ENCODE data around the gene SPATA2L. TPM values are rescaled to one million over a fixed set of nuclear protein-coding genes. Genes with fewer than 3 reads are reported as not detected.

The SPATA2L gene
- total and polyA plus RNA-seq, 2 of the 13 experiments (the other 11 are each of a cell fraction or from before 2014, with no cell fraction given): 9.1 to 20.7 TPM

DNA sequence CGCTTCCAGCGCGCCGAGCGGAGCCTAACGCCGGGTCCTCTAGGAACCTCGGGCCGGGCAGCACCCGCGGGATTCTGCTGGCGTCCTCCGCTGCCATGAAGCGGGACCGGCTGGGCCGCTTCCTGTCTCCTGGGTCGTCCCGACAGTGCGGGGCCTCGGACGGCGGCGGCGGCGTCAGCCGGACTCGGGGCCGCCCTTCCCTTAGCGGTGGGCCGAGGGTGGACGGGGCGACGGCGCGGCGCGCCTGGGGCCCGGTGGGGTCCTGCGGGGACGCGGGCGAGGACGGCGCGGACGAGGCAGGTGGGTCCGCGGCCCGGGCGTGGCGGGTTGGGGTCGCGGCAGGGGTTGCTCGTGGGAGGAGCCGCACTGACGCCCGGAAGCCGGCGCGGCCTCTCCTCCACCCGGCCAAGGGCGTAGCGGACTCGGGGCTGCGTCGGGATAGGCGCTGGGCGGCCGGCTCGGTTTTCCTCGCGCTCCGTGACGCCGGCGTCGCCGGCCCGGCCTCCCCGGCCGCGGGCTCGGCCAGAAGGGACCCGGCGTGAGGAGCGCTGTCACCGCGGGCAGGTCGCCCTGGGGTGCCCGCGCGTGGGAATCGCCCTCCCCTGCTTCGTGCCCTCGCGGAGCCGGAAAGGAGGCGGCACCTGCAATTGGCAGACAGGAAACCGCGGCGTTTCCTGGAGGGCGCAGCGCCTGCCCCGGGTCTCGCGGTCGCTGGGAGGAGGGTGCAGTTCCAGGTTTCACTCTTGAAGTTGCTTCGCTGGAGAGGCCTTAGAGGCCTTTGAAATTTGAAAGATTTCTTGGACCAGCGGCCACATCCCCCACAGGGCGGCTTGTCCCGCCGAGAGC, 20.3 kb upstream of the SPATA2L start (continued):
- TF ChIP-seq, protein P1, sequence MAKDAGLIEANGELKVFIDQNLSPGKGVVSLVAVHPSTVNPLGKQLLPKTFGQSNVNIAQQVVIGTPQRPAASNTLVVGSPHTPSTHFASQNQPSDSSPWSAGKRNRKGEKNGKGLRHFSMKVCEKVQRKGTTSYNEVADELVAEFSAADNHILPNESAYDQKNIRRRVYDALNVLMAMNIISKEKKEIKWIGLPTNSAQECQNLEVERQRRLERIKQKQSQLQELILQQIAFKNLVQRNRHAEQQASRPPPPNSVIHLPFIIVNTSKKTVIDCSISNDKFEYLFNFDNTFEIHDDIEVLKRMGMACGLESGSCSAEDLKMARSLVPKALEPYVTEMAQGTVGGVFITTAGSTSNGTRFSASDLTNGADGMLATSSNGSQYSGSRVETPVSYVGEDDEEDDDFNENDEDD (CRISPR knock-in tag; IDR thresholded peaks at IDR 0.05; ENCODE audit: borderline replicate concordance): peak; percentile 11; the same call in 1 of the 2 replicates
- TF ChIP-seq, protein P2, sequence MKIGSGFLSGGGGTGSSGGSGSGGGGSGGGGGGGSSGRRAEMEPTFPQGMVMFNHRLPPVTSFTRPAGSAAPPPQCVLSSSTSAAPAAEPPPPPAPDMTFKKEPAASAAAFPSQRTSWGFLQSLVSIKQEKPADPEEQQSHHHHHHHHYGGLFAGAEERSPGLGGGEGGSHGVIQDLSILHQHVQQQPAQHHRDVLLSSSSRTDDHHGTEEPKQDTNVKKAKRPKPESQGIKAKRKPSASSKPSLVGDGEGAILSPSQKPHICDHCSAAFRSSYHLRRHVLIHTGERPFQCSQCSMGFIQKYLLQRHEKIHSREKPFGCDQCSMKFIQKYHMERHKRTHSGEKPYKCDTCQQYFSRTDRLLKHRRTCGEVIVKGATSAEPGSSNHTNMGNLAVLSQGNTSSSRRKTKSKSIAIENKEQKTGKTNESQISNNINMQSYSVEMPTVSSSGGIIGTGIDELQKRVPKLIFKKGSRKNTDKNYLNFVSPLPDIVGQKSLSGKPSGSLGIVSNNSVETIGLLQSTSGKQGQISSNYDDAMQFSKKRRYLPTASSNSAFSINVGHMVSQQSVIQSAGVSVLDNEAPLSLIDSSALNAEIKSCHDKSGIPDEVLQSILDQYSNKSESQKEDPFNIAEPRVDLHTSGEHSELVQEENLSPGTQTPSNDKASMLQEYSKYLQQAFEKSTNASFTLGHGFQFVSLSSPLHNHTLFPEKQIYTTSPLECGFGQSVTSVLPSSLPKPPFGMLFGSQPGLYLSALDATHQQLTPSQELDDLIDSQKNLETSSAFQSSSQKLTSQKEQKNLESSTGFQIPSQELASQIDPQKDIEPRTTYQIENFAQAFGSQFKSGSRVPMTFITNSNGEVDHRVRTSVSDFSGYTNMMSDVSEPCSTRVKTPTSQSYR (CRISPR knock-in tag; IDR thresholded peaks at IDR 0.05; ENCODE audit: borderline replicate concordance): peak; percentile 37; the same call in 1 of the 2 replicates
- TF ChIP-seq HNRNPL (IDR thresholded peaks at IDR 0.05; ENCODE audit: low read depth, low read length): no peak
- no peak for TF ChIP-seq SRSF9 (IDR thresholded peaks at IDR 0.05; ENCODE audit: borderline replicate concordance, insufficient read depth, low read depth, low read length, poor library complexity, severe bottlenecking)
- TF ChIP-seq ELF1 (CRISPR knock-in tag; IDR thresholded peaks at IDR 0.05): peak; percentile 34; the same call in 1 of the 2 replicates
- peak; percentile 51; the same call in 1 of the 2 replicates for TF ChIP-seq GABPB1 (CRISPR knock-in tag; IDR thresholded peaks at IDR 0.05)
- peak; percentile 14 for TF ChIP-seq SAFB2 (CRISPR knock-in tag; IDR thresholded peaks at IDR 0.05; ENCODE audit: borderline replicate concordance, low read depth)
- TF ChIP-seq GMEB2 (CRISPR knock-in tag; IDR thresholded peaks at IDR 0.05; ENCODE audit: low read depth): no peak
- TF ChIP-seq STAT5B (CRISPR knock-in tag; IDR thresholded peaks at IDR 0.05): 0 out of 2 replicates have a peak, but pooled peaks have one; percentile 27
- peak; percentile 61; the same call in 1 of the 2 replicates for TF ChIP-seq SIN3A (IDR thresholded peaks at IDR 0.05; ENCODE audit: borderline replicate concordance, low read depth, low read length)
- peak; percentile 52 for TF ChIP-seq GABPA (IDR thresholded peaks at IDR 0.05; ENCODE audit: low read depth, low read length)
- TF ChIP-seq GABPA (CRISPR knock-in tag; IDR thresholded peaks at IDR 0.05; ENCODE audit: low read depth): peak; percentile 59; the same call in 1 of the 2 replicates
- TF ChIP-seq ZNF607 (CRISPR knock-in tag; IDR thresholded peaks at IDR 0.05; ENCODE audit: borderline replicate concordance): peak; percentile 46; the same call in 1 of the 2 replicates
- TF ChIP-seq KLF13 (CRISPR knock-in tag; IDR thresholded peaks at IDR 0.05): no peak
- no peak for TF ChIP-seq SIX4 (CRISPR knock-in tag; IDR thresholded peaks at IDR 0.05)
- peak; percentile 13 for TF ChIP-seq TAF15 (IDR thresholded peaks at IDR 0.05; ENCODE audit: low read depth, low read length, poor library complexity, severe bottlenecking)
- 0 out of 2 replicates have a peak, but pooled peaks have one; percentile 53 for TF ChIP-seq PREB (CRISPR knock-in tag; IDR thresholded peaks at IDR 0.05)
- 0 out of 2 replicates have a peak, but pooled peaks have one; percentile 3 for TF ChIP-seq ZNF552 (CRISPR knock-in tag; IDR thresholded peaks at IDR 0.05; ENCODE audit: borderline replicate concordance)
- TF ChIP-seq CBX5 (CRISPR knock-in tag; IDR thresholded peaks at IDR 0.05; ENCODE audit: borderline replicate concordance): 0 out of 2 replicates have a peak, but pooled peaks have one; percentile 42
- TF ChIP-seq ZNF776 (CRISPR knock-in tag; IDR thresholded peaks at IDR 0.05): peak; percentile 16; the same call in 1 of the 2 replicates
- no peak for TF ChIP-seq SNRNP70 (IDR thresholded peaks at IDR 0.05; ENCODE audit: low read depth, low read length)
- TF ChIP-seq ZNF441 (CRISPR knock-in tag; IDR thresholded peaks at IDR 0.05; ENCODE audit: borderline replicate concordance): no peak
